Measurements from ENCODE around the gene CAMLG.

DNA sequence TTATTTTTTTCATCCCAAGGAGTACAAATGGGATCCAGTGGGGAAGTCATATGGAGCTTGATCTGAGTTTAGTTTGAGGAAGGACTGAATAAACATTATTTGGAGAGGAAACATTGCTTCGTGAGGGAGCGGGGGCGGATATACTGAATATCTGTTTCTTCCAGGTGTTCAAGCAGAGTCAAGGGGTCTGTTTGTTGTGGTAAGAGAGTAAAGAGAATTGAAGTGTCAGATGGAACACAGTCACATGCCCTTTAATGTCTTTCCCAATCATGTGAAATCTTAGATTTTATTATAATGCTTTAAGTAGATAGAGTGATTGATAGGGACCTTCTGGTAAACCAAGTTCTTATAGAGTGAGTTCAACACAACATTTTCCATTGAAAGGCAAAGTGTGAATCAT, 53.9 kb downstream of the CAMLG start:
- TF ChIP-seq, protein P1, sequence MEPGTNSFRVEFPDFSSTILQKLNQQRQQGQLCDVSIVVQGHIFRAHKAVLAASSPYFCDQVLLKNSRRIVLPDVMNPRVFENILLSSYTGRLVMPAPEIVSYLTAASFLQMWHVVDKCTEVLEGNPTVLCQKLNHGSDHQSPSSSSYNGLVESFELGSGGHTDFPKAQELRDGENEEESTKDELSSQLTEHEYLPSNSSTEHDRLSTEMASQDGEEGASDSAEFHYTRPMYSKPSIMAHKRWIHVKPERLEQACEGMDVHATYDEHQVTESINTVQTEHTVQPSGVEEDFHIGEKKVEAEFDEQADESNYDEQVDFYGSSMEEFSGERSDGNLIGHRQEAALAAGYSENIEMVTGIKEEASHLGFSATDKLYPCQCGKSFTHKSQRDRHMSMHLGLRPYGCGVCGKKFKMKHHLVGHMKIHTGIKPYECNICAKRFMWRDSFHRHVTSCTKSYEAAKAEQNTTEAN (CRISPR knock-in tag; IDR thresholded peaks at IDR 0.05): no peak
- TF ChIP-seq, protein P2, sequence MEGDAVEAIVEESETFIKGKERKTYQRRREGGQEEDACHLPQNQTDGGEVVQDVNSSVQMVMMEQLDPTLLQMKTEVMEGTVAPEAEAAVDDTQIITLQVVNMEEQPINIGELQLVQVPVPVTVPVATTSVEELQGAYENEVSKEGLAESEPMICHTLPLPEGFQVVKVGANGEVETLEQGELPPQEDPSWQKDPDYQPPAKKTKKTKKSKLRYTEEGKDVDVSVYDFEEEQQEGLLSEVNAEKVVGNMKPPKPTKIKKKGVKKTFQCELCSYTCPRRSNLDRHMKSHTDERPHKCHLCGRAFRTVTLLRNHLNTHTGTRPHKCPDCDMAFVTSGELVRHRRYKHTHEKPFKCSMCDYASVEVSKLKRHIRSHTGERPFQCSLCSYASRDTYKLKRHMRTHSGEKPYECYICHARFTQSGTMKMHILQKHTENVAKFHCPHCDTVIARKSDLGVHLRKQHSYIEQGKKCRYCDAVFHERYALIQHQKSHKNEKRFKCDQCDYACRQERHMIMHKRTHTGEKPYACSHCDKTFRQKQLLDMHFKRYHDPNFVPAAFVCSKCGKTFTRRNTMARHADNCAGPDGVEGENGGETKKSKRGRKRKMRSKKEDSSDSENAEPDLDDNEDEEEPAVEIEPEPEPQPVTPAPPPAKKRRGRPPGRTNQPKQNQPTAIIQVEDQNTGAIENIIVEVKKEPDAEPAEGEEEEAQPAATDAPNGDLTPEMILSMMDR (IDR thresholded peaks at IDR 0.05): no peak
- TF ChIP-seq CREB1 (CRISPR knock-in tag; IDR thresholded peaks at IDR 0.05) (no peak), TEAD4 (CRISPR knock-in tag; IDR thresholded peaks at IDR 0.05) (no peak), NR2C2 (CRISPR knock-in tag; IDR thresholded peaks at IDR 0.05) (no peak)
- TF ChIP-seq, protein P3, sequence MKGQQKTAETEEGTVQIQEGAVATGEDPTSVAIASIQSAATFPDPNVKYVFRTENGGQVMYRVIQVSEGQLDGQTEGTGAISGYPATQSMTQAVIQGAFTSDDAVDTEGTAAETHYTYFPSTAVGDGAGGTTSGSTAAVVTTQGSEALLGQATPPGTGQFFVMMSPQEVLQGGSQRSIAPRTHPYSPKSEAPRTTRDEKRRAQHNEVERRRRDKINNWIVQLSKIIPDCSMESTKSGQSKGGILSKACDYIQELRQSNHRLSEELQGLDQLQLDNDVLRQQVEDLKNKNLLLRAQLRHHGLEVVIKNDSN (CRISPR knock-in tag; IDR thresholded peaks at IDR 0.05): no peak
